SK-N-SH (cell line): ENCODE measurements around the gene TSHZ2. TPM values are rescaled to one million over a fixed set of nuclear protein-coding genes. Genes with fewer than 3 reads are reported as not detected.

Source experiments
- CTCF ChIA-PET: fragments of 300-600, 350-600 bp; formaldehyde crosslinking; extraction: SDS; loops from one replicate; lab custom pipeline; 2021; lab: Yijun Ruan, JAX
- POLR2A ChIA-PET: fragments of 350-600 bp; sonication (Branson Sonifier 250); formaldehyde crosslinking; extraction: SDS; loops from one replicate; lab custom pipeline; 2020; ENCODE audit warnings: antibody characterized with exemption, inconsistent platforms; lab: Yijun Ruan, JAX
- DNase-seq: peaks from one replicate; pipeline ENCODE4 v3.0.0; 2012
- H2AFZ ChIP-seq: fragments of 200-600 bp; sonication (generic); 2 replicates; pipeline ENCODE4 v1.8.1; 2016; ENCODE audit warnings: antibody characterized with exemption, mild to moderate bottlenecking, low read depth
- H3F3A ChIP-seq: fragments of 200-600 bp; sonication (generic); replicated peaks from 2 replicates; pipeline ENCODE3; 2016; ENCODE audit warnings: antibody characterized with exemption, mild to moderate bottlenecking; ENCODE audit not compliant: insufficient read depth
- H3K27ac ChIP-seq, 2 experiments: fragments of 200-500 bp in 1 of 2; fragments of 200-600 bp in 1 of 2; sonication (Bioruptor generic) in 1 of 2; sonication (generic), shearing (Covaris generic) in 1 of 2; 2 replicates each; pipeline versions ENCODE4 v1.5.1 to v1.6.1; 2014 to 2016; ENCODE audit warnings: low read depth in 2 of 2, inconsistent platforms in 1 of 2, low read length in 1 of 2, mild to moderate bottlenecking in 1 of 2, mixed read lengths in 1 of 2
- H3K27me3 ChIP-seq: fragments of 200-600 bp; sonication (generic), shearing (Covaris generic); 2 replicates; pipeline ENCODE4 v1.6.1; 2016; ENCODE audit warnings: mixed run types; ENCODE audit not compliant: insufficient read depth
- H3K36me3 ChIP-seq, 2 experiments: fragments of 200-500 bp in 1 of 2; fragments of 200-600 bp in 1 of 2; sonication (Bioruptor generic) in 1 of 2; sonication (generic) in 1 of 2; replicated peaks in 1 of 2; 2 replicates each; pipeline versions ENCODE3 to v1.5.1; 2014 to 2016; ENCODE audit warnings: low read length in 1 of 2, mild to moderate bottlenecking in 1 of 2; ENCODE audit not compliant: insufficient read depth in 2 of 2, control insufficient read depth in 1 of 2
- H3K4me1 ChIP-seq, 2 experiments: fragments of 200-500 bp in 1 of 2; fragments of 200-600 bp in 1 of 2; sonication (Bioruptor generic) in 1 of 2; sonication (generic), shearing (Covaris generic) in 1 of 2; 2 replicates each; pipeline versions ENCODE4 v1.5.1 to v1.6.1; 2014 to 2016; ENCODE audit warnings: low read depth in 1 of 2, low read length in 1 of 2, mixed run types in 1 of 2; ENCODE audit not compliant: insufficient read depth in 2 of 2, control insufficient read depth in 1 of 2
- H3K4me2 ChIP-seq: fragments of 200-600 bp; sonication (generic), shearing (Covaris generic); 2 replicates; pipeline ENCODE4 v1.6.1; 2017; ENCODE audit warnings: mixed run types
- H3K4me3 ChIP-seq, 2 experiments: fragments of 200-500 bp in 1 of 2; fragments of 200-600 bp in 1 of 2; sonication (Bioruptor generic) in 1 of 2; sonication (generic), shearing (Covaris generic) in 1 of 2; 2 replicates each; pipeline versions ENCODE4 v1.5.1 to v1.8.1; 2014 to 2016; ENCODE audit warnings: low read depth in 2 of 2, inconsistent platforms in 1 of 2, low read length in 1 of 2, mild to moderate bottlenecking in 1 of 2, mixed read lengths in 1 of 2, moderate library complexity in 1 of 2
- H3K79me2 ChIP-seq: fragments of 200-600 bp; sonication (generic); 2 replicates; pipeline ENCODE4 v1.8.1; 2017; ENCODE audit warnings: mild to moderate bottlenecking; ENCODE audit not compliant: insufficient read depth
- H3K9ac ChIP-seq: fragments of 200-600 bp; sonication (generic); 2 replicates; pipeline ENCODE4 v1.6.1; 2017; ENCODE audit warnings: mixed run types
- H3K9me2 ChIP-seq: fragments of 200-600 bp; sonication (generic); 2 replicates; pipeline ENCODE4 v1.6.1; 2017; ENCODE audit warnings: mixed run types
- H3K9me3 ChIP-seq: fragments of 200-600 bp; sonication (generic); 2 replicates; pipeline ENCODE4 v1.6.1; 2017; ENCODE audit warnings: mixed run types, mild to moderate bottlenecking, moderate library complexity
- H4K20me1 ChIP-seq: fragments of 200-600 bp; sonication (generic); 2 replicates; pipeline ENCODE4 v1.6.1; 2017; ENCODE audit warnings: mild to moderate bottlenecking, mixed run types; ENCODE audit not compliant: insufficient read depth
- CHD2 ChIP-seq: fragments of 150-350 bp; IDR thresholded peaks from 2 replicates; pipeline ENCODE4 v1.6.1; 2018; ENCODE audit warnings: low read length; ENCODE audit not compliant: partially characterized antibody
- CTCF ChIP-seq: fragments of 200-600 bp; sonication (generic); IDR thresholded peaks from 2 replicates; pipeline ENCODE4 v1.6.1; 2017; ENCODE audit warnings: antibody characterized with exemption, mild to moderate bottlenecking, moderate library complexity
- ELF1 ChIP-seq: IDR thresholded peaks from 2 replicates; pipeline ENCODE4 v1.4.0; 2012
- EZH2phosphoT487 ChIP-seq: fragments of 200-600 bp; sonication (generic); IDR thresholded peaks from 2 replicates; pipeline ENCODE4 v1.6.1; 2017; ENCODE audit warnings: low read depth, mixed run types, mild to moderate bottlenecking, antibody characterized with exemption, moderate library complexity, borderline replicate concordance
- FOSL2 ChIP-seq: IDR thresholded peaks from 2 replicates; pipeline ENCODE4 v1.4.0; 2012; ENCODE audit warnings: low read depth, mild to moderate bottlenecking, moderate library complexity, borderline replicate concordance
- GATA2 ChIP-seq: sonication (generic); formaldehyde crosslinking; IDR thresholded peaks from 2 replicates; pipeline ENCODE4 v1.5.0; 2020; ENCODE audit warnings: mild to moderate bottlenecking, missing genetic modification reagents
- JUND ChIP-seq: IDR thresholded peaks from 2 replicates; pipeline ENCODE4 v1.4.0; 2012
- MAX ChIP-seq: IDR thresholded peaks from 2 replicates; pipeline ENCODE4 v1.4.0; 2012; ENCODE audit warnings: low read depth
- NFIC ChIP-seq: IDR thresholded peaks from 2 replicates; pipeline ENCODE4 v1.4.0; 2012; ENCODE audit warnings: borderline replicate concordance
- POLR2AphosphoS5 ChIP-seq: IDR thresholded peaks from 2 replicates; pipeline ENCODE4 v1.6.1; 2012; ENCODE audit warnings: low read depth, low read length
- RCOR1 ChIP-seq: fragments of 150-350 bp; IDR thresholded peaks from 2 replicates; pipeline ENCODE4 v1.6.1; 2017; ENCODE audit warnings: antibody characterized with exemption, low read length
- RFX5 ChIP-seq: IDR thresholded peaks from 2 replicates; pipeline ENCODE4 v1.6.1; 2012; ENCODE audit warnings: mild to moderate bottlenecking, improper control_type of control experiment, low read length
- YY1 ChIP-seq: IDR thresholded peaks from 2 replicates; pipeline ENCODE4 v1.4.0; 2012; ENCODE audit warnings: low read depth, mild to moderate bottlenecking
- WGBS: methylation state at CpG from one replicate; pipeline ENCODE4 v1.1.6; 2017; ENCODE audit warnings: low lambda C conversion rate; 5-methylcytosine and 5-hydroxymethylcytosine counted together
- polyA plus RNA-seq, 3 experiments: library from polyadenylated mRNA; depleted of rRNA; stranded (reverse); fragments of >200 nt; gene quantifications; 2 replicates each; pipeline ENCODE4 v1.2.3, GENCODE V29; 2012

The TSHZ2 gene
- polyA plus RNA-seq, 1 of the 3 experiments (the other 2 are of a cell fraction): 0.13 TPM

- Histone ChIP-seq H2AFZ (no peak overlapping the region), H3K27me3 (no peaks in the 10 kb centered on the region; the same call in 1 of the 2 replicates), H3K4me3 (no peak overlapping the region), H3K36me3 (no peaks in the 10 kb centered on the region), H3K4me2 (no peak overlapping the region), H3K9me3 (no peaks in the 10 kb centered on the region), H3K9ac (no peak overlapping the region), H3K4me1 (no peaks in the 10 kb centered on the region; a peak in 1 of 4 replicates), H3F3A (no peaks in the 10 kb centered on the region), H3K9me2 (no peaks in the 10 kb centered on the region), H3K79me2 (no peaks in the 10 kb centered on the region), H3K27ac (no peak overlapping the region), H4K20me1 (no peaks in the 10 kb centered on the region)
- no peak for DNase-seq
- TF ChIP-seq FOSL2: no peak
- no peak for TF ChIP-seq POLR2AphosphoS5
- no peak for TF ChIP-seq CHD2
- 47% methylated on average over 10 of the region's 11 CpGs for WGBS
- ChIA-PET POLR2A (no interaction called here), CTCF (interaction anchor here (0.6 to 1.6 kb wide), 2 partner anchors 14 to 360 kb away, joined by 3 to 4 read pairs; no protein-coding TSS in a partner anchor)
These were observed 222.4 kb downstream of the TSHZ2 start for GRCh38 chr20:53194306-53195290.

- POLR2A ChIA-PET: no interaction called here
- DNase-seq: no peak
These were observed 223.9 kb downstream of the TSHZ2 start for GRCh38 chr20:53195876-53196610.

More at GRCh38 chr20:53195876-53196610, 223.9 kb downstream of the TSHZ2 start:
- Histone ChIP-seq H4K20me1 (no peaks in the 10 kb centered on the region), H3F3A (no peaks in the 10 kb centered on the region), H3K79me2 (no peaks in the 10 kb centered on the region), H3K27me3 (no peaks in the 10 kb centered on the region; the same call in 1 of the 2 replicates), H3K36me3 (no peaks in the 10 kb centered on the region), H3K4me1 (no peaks in the 10 kb centered on the region; a peak in 1 of 4 replicates), H3K9me2 (no peaks in the 10 kb centered on the region), H3K9me3 (no peaks in the 10 kb centered on the region), H3K9ac (no peak overlapping the region), H3K4me3 (no peak overlapping the region), H2AFZ (no peak overlapping the region), H3K27ac (no peak overlapping the region), H3K4me2 (no peak overlapping the region)
- WGBS: 59% methylated on average over 16 of the region's 16 CpGs
- TF ChIP-seq RFX5: no peak
- TF ChIP-seq MAX: no peak
- no peak for TF ChIP-seq ELF1
- no peak for TF ChIP-seq JUND
- no peak for TF ChIP-seq GATA2 (CRISPR knock-in tag)
- no peak for TF ChIP-seq FOSL2
- TF ChIP-seq EZH2phosphoT487: no peak
- TF ChIP-seq NFIC: no peak
- no peak for TF ChIP-seq RCOR1
- no peak for TF ChIP-seq YY1
- no peak for TF ChIP-seq CTCF
- CTCF ChIA-PET: interaction anchor here (1.4 to 1.6 kb wide), 2 partner anchors 12 to 21 kb away, joined by 3 to 4 read pairs; no protein-coding TSS in a partner anchor
